Naive B cell (primary cell): Measurements from ENCODE around the gene PGLYRP2. TPM values are rescaled to one million over a fixed set of nuclear protein-coding genes. Genes with fewer than 3 reads are reported as not detected.
"Not testable (repeated sequence)": the region's sequence is repeated elsewhere in the genome, so short reads cannot be mapped to it uniquely, and the experiment has no call there.

ENCODE experiments used
- ATAC-seq, 2 donors: fragments of 150-1000 bp; cut with Tn5 transposase; 2 replicates each; pipeline ENCODE4 v1.10.0; 2021; ENCODE audit warnings: low read depth in 2 of 2, mild to moderate bottlenecking in 2 of 2, moderate library complexity in 2 of 2
- DNase-seq: peaks from one replicate; pipeline ENCODE4 v3.0.0; 2022
- H3K27ac Mint-ChIP-seq, 6 donors: one replicate each; pipeline ENCODE4 v1.8.0; 2020 to 2022; ENCODE audit warnings: mild to moderate bottlenecking in 6 of 6, mixed read lengths in 6 of 6, moderate library complexity in 5 of 6, inconsistent platforms in 2 of 6
- H3K27me3 Mint-ChIP-seq, 3 donors: one replicate each; pipeline ENCODE4 v1.8.0; 2021 to 2022; ENCODE audit warnings: mixed read lengths in 3 of 3, mild to moderate bottlenecking in 1 of 3
- H3K36me3 Mint-ChIP-seq, 2 donors: one replicate each; pipeline ENCODE4 v1.8.0; 2020 to 2022; ENCODE audit warnings: mixed read lengths in 2 of 2, inconsistent platforms in 1 of 2, mild to moderate bottlenecking in 1 of 2
- H3K4me1 Mint-ChIP-seq, 3 donors: one replicate each; pipeline ENCODE4 v1.8.0; 2020 to 2022; ENCODE audit warnings: mixed read lengths in 3 of 3, inconsistent platforms in 1 of 3, mild to moderate bottlenecking in 1 of 3, moderate library complexity in 1 of 3
- H3K4me3 Mint-ChIP-seq, 8 donors: one replicate each; pipeline ENCODE4 v1.8.0; 2020 to 2022; ENCODE audit warnings: mild to moderate bottlenecking in 8 of 8, mixed read lengths in 8 of 8, moderate library complexity in 8 of 8, inconsistent platforms in 2 of 8
- H3K9me3 Mint-ChIP-seq, 7 donors: one replicate each; pipeline ENCODE4 v1.8.0; 2020 to 2022; ENCODE audit warnings: mixed read lengths in 7 of 7, mild to moderate bottlenecking in 5 of 7, inconsistent platforms in 2 of 7, moderate library complexity in 1 of 7
- polyA plus RNA-seq, 6 donors: library from polyadenylated mRNA; unstranded; fragments of 300-500 nt; fragmentation: Illumina TruSeq; gene quantifications; one replicate each; pipeline ENCODE4 v1.2.3, GENCODE V29; 2021; ENCODE audit warnings: low read depth in 6 of 6

The PGLYRP2 gene
- polyA plus RNA-seq, 6 donors from 2014 or later: not detected

GRCh38 chr19:15475611-15476010 lies 3.7 kb downstream of the PGLYRP2 start:
- Mint-ChIP-seq H3K4me3 (no peak overlapping the region), H3K4me1 (peaks cover 0 to 3% (median 0%) of the 10 kb centered on the region in 3 donors), H3K9me3 (peaks cover 0 to 3% (median 0%) of the 10 kb centered on the region in 7 donors), H3K27me3 (peaks cover 0 to 12% (median 5%) of the 10 kb centered on the region in 3 donors), H3K27ac (no peak overlapping the region), H3K36me3 (no peaks in the 10 kb centered on the region)
- DNase-seq (no peak), ATAC-seq (no peak)

- no peak for ATAC-seq
- no peaks in the 10 kb centered on the region for H3K36me3 Mint-ChIP-seq
- H3K27ac Mint-ChIP-seq: no peak overlapping the region
- H3K4me1 Mint-ChIP-seq: peaks cover 1 to 4% (median 2%) of the 10 kb centered on the region in 3 donors
- peaks cover 0 to 3% (median 0%) of the 10 kb centered on the region in 7 donors for H3K9me3 Mint-ChIP-seq
- H3K4me3 Mint-ChIP-seq: no peak overlapping the region
- peaks cover 3 to 15% (median 5%) of the 10 kb centered on the region in 3 donors for H3K27me3 Mint-ChIP-seq
- DNase-seq: no peak
Measured at GRCh38 chr19:15475169-15475568, 4.1 kb downstream of the PGLYRP2 start.

- H3K4me3 Mint-ChIP-seq, H3K27ac Mint-ChIP-seq, H3K36me3 Mint-ChIP-seq: not testable (repeated sequence)
Measured at GRCh38 chr19:15473821-15474220, 5.5 kb downstream of the PGLYRP2 start.

GRCh38 chr19:15471639-15472101 lies 7.6 kb downstream of the PGLYRP2 start:
- no peak for ATAC-seq
- H3K4me3 Mint-ChIP-seq: peak overlapping the region in 4 of 8 donors; percentile 10 to 40 (median 26)

More at GRCh38 chr19:15473821-15474220, 5.5 kb downstream of the PGLYRP2 start:
- not testable (repeated sequence) for H3K9me3 Mint-ChIP-seq, DNase-seq, ATAC-seq
- peaks cover 13 to 17% (median 15%) of the 10 kb centered on the region in 3 donors for H3K4me1 Mint-ChIP-seq
- peaks cover 17 to 29% (median 18%) of the 10 kb centered on the region in 3 donors for H3K27me3 Mint-ChIP-seq

GRCh38 chr19:15469513-15470297 lies 9.6 kb downstream of the PGLYRP2 start:
- peaks cover 31 to 38% (median 32%) of the 10 kb centered on the region in 3 donors for H3K4me1 Mint-ChIP-seq

More at GRCh38 chr19:15471639-15472101, 7.6 kb downstream of the PGLYRP2 start:
- no peak for DNase-seq
- H3K9me3 Mint-ChIP-seq: peaks cover 0 to 2% (median 0%) of the 10 kb centered on the region in 7 donors
- peak overlapping the region in 1 of 6 donors; percentile 56 for H3K27ac Mint-ChIP-seq
- H3K36me3 Mint-ChIP-seq: peaks cover 0 to 18% of the 10 kb centered on the region in 2 donors
- peaks cover 26 to 33% (median 32%) of the 10 kb centered on the region in 3 donors for H3K4me1 Mint-ChIP-seq
- peaks cover 22 to 34% (median 23%) of the 10 kb centered on the region in 3 donors for H3K27me3 Mint-ChIP-seq

GRCh38 chr19:15468675-15469512 lies 10.4 kb downstream of the PGLYRP2 start:
- H3K4me1 Mint-ChIP-seq: peaks cover 35 to 43% (median 37%) of the 10 kb centered on the region in 3 donors
- H3K27me3 Mint-ChIP-seq: peaks cover 22 to 34% (median 23%) of the 10 kb centered on the region in 3 donors
- no peaks in the 10 kb centered on the region for H3K9me3 Mint-ChIP-seq
- peak overlapping the region; percentile 68 to 93 (median 80) for H3K4me3 Mint-ChIP-seq
- H3K27ac Mint-ChIP-seq: peak overlapping the region in 3 of 6 donors; percentile 2 to 18 (median 5)
- peaks cover 0 to 18% of the 10 kb centered on the region in 2 donors for H3K36me3 Mint-ChIP-seq
- ATAC-seq: no peak
- DNase-seq: no peak

More at GRCh38 chr19:15469513-15470297, 9.6 kb downstream of the PGLYRP2 start:
- Mint-ChIP-seq H3K4me3 (peak overlapping the region; percentile 68 to 93 (median 87)), H3K27ac (peak overlapping the region in 1 of 6 donors; percentile 70), H3K9me3 (no peaks in the 10 kb centered on the region), H3K27me3 (peaks cover 22 to 34% (median 23%) of the 10 kb centered on the region in 3 donors), H3K36me3 (peaks cover 0 to 18% of the 10 kb centered on the region in 2 donors)
- peak; percentile 69 to 74 for ATAC-seq
- DNase-seq: peak; percentile 19

- peak overlapping the region in 4 of 8 donors; percentile 25 to 67 (median 52) for H3K4me3 Mint-ChIP-seq
- peaks cover 0 to 18% of the 10 kb centered on the region in 2 donors for H3K36me3 Mint-ChIP-seq
- H3K27ac Mint-ChIP-seq: peak overlapping the region in 2 of 6 donors; percentile 25 to 42
- no peak for ATAC-seq
- peaks cover 40 to 54% (median 46%) of the 10 kb centered on the region in 3 donors for H3K4me1 Mint-ChIP-seq
- no peaks in the 10 kb centered on the region for H3K9me3 Mint-ChIP-seq
- H3K27me3 Mint-ChIP-seq: peaks cover 18 to 34% (median 23%) of the 10 kb centered on the region in 3 donors
- no peak for DNase-seq
Measured at GRCh38 chr19:15467734-15468214, 11.5 kb downstream of the PGLYRP2 start.

GRCh38 chr19:15466851-15467733 lies 12.2 kb downstream of the PGLYRP2 start:
- Mint-ChIP-seq H3K9me3 (no peaks in the 10 kb centered on the region), H3K27ac (peak overlapping the region in 1 of 6 donors; percentile 66), H3K4me1 (peaks cover 40 to 59% (median 52%) of the 10 kb centered on the region in 3 donors), H3K27me3 (peaks cover 17 to 34% (median 23%) of the 10 kb centered on the region in 3 donors), H3K4me3 (peak overlapping the region in 5 of 8 donors; percentile 61 to 77 (median 66)), H3K36me3 (peaks cover 0 to 18% of the 10 kb centered on the region in 2 donors)
- ATAC-seq: no peak
- DNase-seq: no peak

- peak within 1 kb of the TSS; percentile 90 to 98 (median 96) for H3K4me3 Mint-ChIP-seq
- H3K4me1 Mint-ChIP-seq: peaks cover 40 to 62% (median 57%) of the 10 kb centered on the region in 3 donors
- H3K27me3 Mint-ChIP-seq: peaks cover 12 to 15% (median 14%) of the 10 kb centered on the region in 3 donors
Measured at GRCh38 chr19:15464394-15465385, 14.6 kb downstream of the PGLYRP2 start, which contains the start of gene RASAL3. TSS of gene RASAL3 (minus strand) at chr19:15464544. CDS start at chr19:15464358, 186 bp downstream.

GRCh38 chr19:15463861-15464371 lies 15.4 kb downstream of the PGLYRP2 start:
- H3K27ac Mint-ChIP-seq: peak overlapping the region; percentile 64 to 98 (median 96)
- ATAC-seq: peak; percentile 90 to 92
- peak overlapping the region; percentile 90 to 98 (median 96) for H3K4me3 Mint-ChIP-seq

More at GRCh38 chr19:15464394-15465385, 14.6 kb downstream of the PGLYRP2 start, which contains the start of gene RASAL3:
- DNase-seq: peak; percentile 49
- H3K27ac Mint-ChIP-seq: peak within 1 kb of the TSS; percentile 64 to 98 (median 96)
- no peaks in the 10 kb centered on the region for H3K9me3 Mint-ChIP-seq
- peak; percentile 71 to 72 for ATAC-seq
- H3K36me3 Mint-ChIP-seq: peaks cover 0 to 18% of the 10 kb centered on the region in 2 donors

More at GRCh38 chr19:15463861-15464371, 15.4 kb downstream of the PGLYRP2 start:
- peak; percentile 69 for DNase-seq
- H3K36me3 Mint-ChIP-seq: peaks cover 0 to 13% of the 10 kb centered on the region in 2 donors
- peaks cover 5 to 7% (median 6%) of the 10 kb centered on the region in 3 donors for H3K27me3 Mint-ChIP-seq
- H3K9me3 Mint-ChIP-seq: no peaks in the 10 kb centered on the region
- H3K4me1 Mint-ChIP-seq: peaks cover 33 to 57% (median 51%) of the 10 kb centered on the region in 3 donors
